HG03097 (cell line): ENCODE measurements around the gene ARMC6.
"Not testable (repeated sequence)": the region's sequence is repeated elsewhere in the genome, so short reads cannot be mapped to it uniquely, and the experiment has no call there.

Experiments
- ATAC-seq: cut with Tn5 transposase; IDR thresholded peaks from one replicate; pipeline ENCODE4 v1.9.1; 2021; ENCODE audit not compliant: unreplicated experiment, low FRiP score

The ARMC6 gene

GRCh38 chr19:19068659-19069654 is 35.6 kb downstream of the ARMC6 start:
- ATAC-seq, result no peak

- ATAC-seq, result no peak
Observed at GRCh38 chr19:19071897-19072296, 38.5 kb downstream of the ARMC6 start.

- ATAC-seq, result no peak
Observed at GRCh38 chr19:19074196-19074882, 40.9 kb downstream of the ARMC6 start.

GRCh38 chr19:19075126-19075525 is 41.7 kb downstream of the ARMC6 start:
- ATAC-seq, result no peak

GRCh38 chr19:19076476-19076875 is 43.1 kb downstream of the ARMC6 start:
- ATAC-seq, result no peak

GRCh38 chr19:19077103-19077502 is 43.7 kb downstream of the ARMC6 start:
- no peak for ATAC-seq

GRCh38 chr19:19078801-19079200 is 45.4 kb downstream of the ARMC6 start:
- no peak for ATAC-seq

GRCh38 chr19:19079571-19079970 is 46.2 kb downstream of the ARMC6 start:
- ATAC-seq, result no peak

- ATAC-seq, result no peak
Observed at GRCh38 chr19:19081642-19082151, 48.3 kb downstream of the ARMC6 start.

GRCh38 chr19:19083413-19084178 is 50.2 kb downstream of the ARMC6 start:
- ATAC-seq, result no peak

GRCh38 chr19:19087676-19088075 is 54.3 kb downstream of the ARMC6 start:
- ATAC-seq, result no peak

GRCh38 chr19:19094513-19094912 is 61.1 kb downstream of the ARMC6 start:
- no peak for ATAC-seq

GRCh38 chr19:19095691-19096090 is 62.3 kb downstream of the ARMC6 start:
- ATAC-seq, result no peak

- no peak for ATAC-seq
Observed at GRCh38 chr19:19096641-19097627, 63.5 kb downstream of the ARMC6 start.

GRCh38 chr19:19098084-19098702 is 64.8 kb downstream of the ARMC6 start:
- no peak for ATAC-seq

- no peak for ATAC-seq
Observed at GRCh38 chr19:19098703-19099632, 65.6 kb downstream of the ARMC6 start.

- no peak for ATAC-seq
Observed at GRCh38 chr19:19101540-19101939, 68.1 kb downstream of the ARMC6 start.

GRCh38 chr19:19102566-19102965 is 69.2 kb downstream of the ARMC6 start:
- not testable (repeated sequence) for ATAC-seq
